ENCODE data around the gene SLC35F1.

GRCh38 chr6:117929501-117929900 is 22.4 kb downstream of the SLC35F1 start:
- TF ChIP-seq CTCF (IDR thresholded peaks at IDR 0.05; ENCODE audit: borderline replicate concordance, extremely low read depth, low read length, poor library complexity, severe bottlenecking), result no peak
- no peak for TF ChIP-seq EZH2 (IDR thresholded peaks at IDR 0.05; ENCODE audit: borderline replicate concordance, low read depth, low read length, severe bottlenecking)
